ENCODE data around the gene ARHGAP28. TPM values are rescaled to one million over a fixed set of nuclear protein-coding genes. Genes with fewer than 3 reads are reported as not detected.

ARHGAP28 gene
- total RNA-seq, 1 donor from 2014 or later, result 29.7 TPM

DNA sequence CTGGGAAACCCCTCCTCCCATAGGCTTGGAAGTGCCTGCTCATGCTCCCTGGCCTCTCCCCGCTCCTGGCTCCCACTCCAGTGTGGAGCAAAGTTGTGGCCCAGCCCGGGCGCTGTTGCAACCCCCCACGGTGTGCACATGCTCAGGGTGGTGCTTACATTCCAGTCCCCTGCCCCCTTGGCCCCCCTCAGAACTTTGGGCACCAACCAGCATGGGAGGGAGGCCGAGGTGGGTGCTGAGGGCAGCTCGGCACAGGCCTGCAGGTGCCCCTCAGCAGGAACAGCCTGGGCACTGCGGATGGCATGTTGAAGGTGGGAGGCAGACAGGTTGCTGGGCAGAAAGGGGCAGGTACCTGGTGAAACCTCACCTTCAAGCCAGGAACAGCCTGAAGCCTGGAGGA lies 125.3 kb downstream of the ARHGAP28 start:
- H3K4me3 ChIP-seq (ENCODE audit: low read length in 3 of 3), result no peak overlapping the region
- no peaks in the 10 kb centered on the region for H3K9me3 ChIP-seq (ENCODE audit: control insufficient read depth in 3 of 3, low read length in 3 of 3)
- no peaks in the 10 kb centered on the region for H3K27me3 ChIP-seq (ENCODE audit: control insufficient read depth in 3 of 3, insufficient read depth in 3 of 3, low read length in 3 of 3)
- H3K36me3 ChIP-seq (ENCODE audit: control insufficient read depth in 3 of 3, insufficient read depth in 3 of 3, low read length in 3 of 3), result peaks cover 0 to 12% (median 2%) of the 10 kb centered on the region in 3 donors
- no peak overlapping the region for H3K9ac ChIP-seq (ENCODE audit: low read depth in 1 of 3, low read length in 3 of 3)
- H3K27ac ChIP-seq (ENCODE audit: low read depth, low read length), result no peak overlapping the region
- no peaks in the 10 kb centered on the region for H3K4me1 ChIP-seq (ENCODE audit: control insufficient read depth in 3 of 3, insufficient read depth in 3 of 3, low read length in 3 of 3)

DNA sequence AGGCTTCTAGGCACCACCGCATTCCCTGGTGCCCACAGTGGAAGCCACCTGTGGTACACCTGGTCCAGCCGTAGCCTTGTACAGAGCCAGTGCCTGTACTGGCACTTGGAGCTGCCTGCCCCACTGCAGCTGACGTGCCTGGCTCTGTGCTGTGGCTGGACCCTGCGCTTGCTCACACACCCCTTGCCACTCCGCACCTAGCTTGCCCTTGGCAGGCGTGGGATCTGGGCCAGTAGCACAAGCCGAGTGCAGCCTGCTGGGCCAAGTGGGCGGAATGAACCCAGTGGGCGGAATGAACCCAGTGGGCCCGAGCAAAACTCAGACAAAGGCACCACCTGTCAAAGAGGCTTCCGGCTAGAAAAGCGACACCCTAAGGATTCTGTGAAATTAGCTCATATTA lies 126.3 kb downstream of the ARHGAP28 start:
- H3K27ac ChIP-seq (ENCODE audit: low read depth, low read length), result no peak overlapping the region
- no peaks in the 10 kb centered on the region for H3K27me3 ChIP-seq (ENCODE audit: control insufficient read depth in 3 of 3, insufficient read depth in 3 of 3, low read length in 3 of 3)
- no peaks in the 10 kb centered on the region for H3K4me1 ChIP-seq (ENCODE audit: control insufficient read depth in 3 of 3, insufficient read depth in 3 of 3, low read length in 3 of 3)
- H3K9ac ChIP-seq (ENCODE audit: low read depth in 1 of 3, low read length in 3 of 3), result no peak overlapping the region
- H3K4me3 ChIP-seq (ENCODE audit: low read length in 3 of 3), result no peak overlapping the region
- peaks cover 0 to 18% (median 3%) of the 10 kb centered on the region in 3 donors for H3K36me3 ChIP-seq (ENCODE audit: control insufficient read depth in 3 of 3, insufficient read depth in 3 of 3, low read length in 3 of 3)
- H3K9me3 ChIP-seq (ENCODE audit: control insufficient read depth in 3 of 3, low read length in 3 of 3), result no peaks in the 10 kb centered on the region

DNA sequence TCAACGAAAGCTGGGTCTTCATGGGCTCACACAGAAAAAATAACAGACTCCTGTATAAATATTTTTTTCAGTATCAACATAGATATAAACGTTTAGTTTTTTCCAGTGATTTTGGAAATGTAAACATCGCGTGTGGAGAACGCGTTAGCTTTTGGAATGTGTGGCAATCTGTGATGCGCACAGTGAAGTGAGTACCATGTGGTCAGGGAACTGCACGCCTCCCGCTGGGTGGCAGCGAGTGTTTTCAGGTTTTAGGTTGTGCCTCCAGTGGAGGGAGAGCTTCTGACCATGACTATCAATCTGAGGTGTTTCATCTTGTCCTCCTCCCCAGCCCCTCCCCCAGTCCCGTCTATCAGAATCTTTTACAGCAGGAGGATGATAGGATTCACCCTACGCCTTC lies 127.8 kb downstream of the ARHGAP28 start:
- Histone ChIP-seq H3K4me3 (ENCODE audit: low read length in 3 of 3) (no peak overlapping the region), H3K4me1 (ENCODE audit: control insufficient read depth in 3 of 3, insufficient read depth in 3 of 3, low read length in 3 of 3) (no peaks in the 10 kb centered on the region), H3K36me3 (ENCODE audit: control insufficient read depth in 3 of 3, insufficient read depth in 3 of 3, low read length in 3 of 3) (peaks cover 0 to 11% (median 7%) of the 10 kb centered on the region in 3 donors), H3K27me3 (ENCODE audit: control insufficient read depth in 3 of 3, insufficient read depth in 3 of 3, low read length in 3 of 3) (no peaks in the 10 kb centered on the region), H3K27ac (ENCODE audit: low read depth, low read length) (no peak overlapping the region), H3K9ac (ENCODE audit: low read depth in 1 of 3, low read length in 3 of 3) (no peak overlapping the region), H3K9me3 (ENCODE audit: control insufficient read depth in 3 of 3, low read length in 3 of 3) (no peaks in the 10 kb centered on the region)

DNA sequence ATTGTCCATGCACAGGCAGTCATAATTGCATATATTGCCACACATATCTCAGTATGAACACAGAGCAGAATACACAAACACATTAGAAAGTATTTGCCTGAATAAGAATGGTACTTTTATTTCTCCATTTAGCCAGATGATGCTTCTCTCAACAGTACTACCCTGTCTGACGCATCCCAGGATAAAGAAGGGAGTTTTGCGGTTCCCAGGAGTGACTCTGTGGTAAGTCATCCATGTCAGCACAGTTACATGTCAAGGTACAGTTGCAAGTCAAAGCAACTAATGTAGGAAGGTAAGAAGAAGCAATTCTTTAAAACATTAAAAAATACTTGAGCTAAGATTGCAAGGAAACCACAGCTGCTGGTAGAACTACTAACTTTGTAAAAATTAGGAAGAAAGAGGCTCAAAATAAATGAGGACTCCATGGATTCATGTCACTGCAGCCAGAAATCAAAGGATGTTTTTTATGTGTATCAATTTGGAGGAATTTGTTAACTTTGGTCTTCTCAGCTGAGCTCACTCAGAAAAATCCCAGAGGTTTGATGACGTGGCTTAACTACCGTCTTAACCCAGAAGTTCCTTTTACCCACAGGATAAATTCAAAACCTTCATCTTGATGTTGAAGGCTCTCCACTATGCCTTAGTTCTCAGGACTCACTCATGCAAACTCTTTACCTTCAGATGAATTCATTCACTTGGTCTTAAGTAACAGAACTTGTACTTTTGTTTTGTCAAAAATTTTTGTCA lies 130.3 kb downstream of the ARHGAP28 start:
- H3K9me3 ChIP-seq (ENCODE audit: control insufficient read depth in 3 of 3, low read length in 3 of 3), result no peaks in the 10 kb centered on the region

DNA sequence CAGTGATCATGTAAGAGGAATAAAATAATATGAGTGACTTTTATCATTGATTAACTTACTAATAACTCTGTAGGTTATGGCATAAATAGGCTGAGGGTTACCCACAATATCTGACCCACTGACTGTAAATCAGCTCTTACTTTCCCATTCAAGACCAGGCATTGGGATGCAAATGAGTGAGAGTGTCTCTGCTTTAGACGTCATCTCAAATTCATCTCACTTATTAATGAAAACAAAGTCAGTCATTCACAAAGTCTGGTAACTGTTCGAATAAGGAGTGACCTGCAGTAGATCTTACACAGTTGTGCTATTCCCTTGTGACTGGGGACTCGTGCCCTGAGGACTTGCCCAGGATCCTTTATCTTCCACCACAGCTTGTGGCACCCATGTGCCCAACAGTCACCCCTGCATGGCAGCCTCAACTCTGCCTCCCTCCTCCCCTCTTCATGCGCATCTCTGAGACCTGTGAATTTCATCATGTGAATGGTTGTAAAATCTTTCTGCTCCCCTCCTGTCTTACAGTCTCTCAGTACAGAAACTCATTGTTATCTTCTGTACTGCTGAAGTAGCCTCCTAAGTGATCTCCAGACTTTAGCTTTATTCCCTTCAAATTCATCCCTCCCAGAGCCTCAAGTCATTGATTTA lies 131.4 kb downstream of the ARHGAP28 start:
- H3K27ac ChIP-seq (ENCODE audit: low read depth, low read length), result no peak overlapping the region
- peaks cover 0 to 11% (median 5%) of the 10 kb centered on the region in 3 donors for H3K36me3 ChIP-seq (ENCODE audit: control insufficient read depth in 3 of 3, insufficient read depth in 3 of 3, low read length in 3 of 3)
- H3K4me3 ChIP-seq (ENCODE audit: low read length in 3 of 3), result no peak overlapping the region

More for the DNA sequence above, 130.3 kb downstream of the ARHGAP28 start:
- Histone ChIP-seq H3K36me3 (ENCODE audit: control insufficient read depth in 3 of 3, insufficient read depth in 3 of 3, low read length in 3 of 3) (peaks cover 0 to 11% (median 5%) of the 10 kb centered on the region in 3 donors), H3K27ac (ENCODE audit: low read depth, low read length) (no peak overlapping the region), H3K4me1 (ENCODE audit: control insufficient read depth in 3 of 3, insufficient read depth in 3 of 3, low read length in 3 of 3) (no peaks in the 10 kb centered on the region), H3K4me3 (ENCODE audit: low read length in 3 of 3) (no peak overlapping the region), H3K27me3 (ENCODE audit: control insufficient read depth in 3 of 3, insufficient read depth in 3 of 3, low read length in 3 of 3) (no peaks in the 10 kb centered on the region), H3K9ac (ENCODE audit: low read depth in 1 of 3, low read length in 3 of 3) (no peak overlapping the region)

DNA sequence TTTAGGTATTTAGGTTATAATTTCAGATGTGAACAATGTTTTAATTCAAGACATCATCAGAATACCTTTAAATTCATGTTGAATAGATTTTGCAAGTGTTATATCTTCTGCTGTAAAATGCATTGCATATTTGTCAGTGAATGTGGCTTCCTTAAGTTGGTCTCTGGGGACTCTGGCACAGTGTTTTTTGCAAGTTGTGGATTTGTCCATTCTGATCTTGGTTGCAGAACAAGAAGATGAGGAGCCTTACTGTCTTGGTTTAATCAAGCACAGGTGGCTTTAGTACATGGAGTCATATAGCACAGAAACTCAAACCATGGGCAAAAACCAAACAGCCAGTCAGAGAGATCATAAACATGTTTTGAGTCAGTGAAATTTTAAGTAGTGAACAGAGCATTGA lies 135.7 kb downstream of the ARHGAP28 start:
- Histone ChIP-seq H3K4me3 (ENCODE audit: low read length in 3 of 3) (no peak overlapping the region), H3K27me3 (ENCODE audit: control insufficient read depth in 3 of 3, insufficient read depth in 3 of 3, low read length in 3 of 3) (no peaks in the 10 kb centered on the region), H3K27ac (ENCODE audit: low read depth, low read length) (no peak overlapping the region), H3K9ac (ENCODE audit: low read depth in 1 of 3, low read length in 3 of 3) (no peak overlapping the region), H3K36me3 (ENCODE audit: control insufficient read depth in 3 of 3, insufficient read depth in 3 of 3, low read length in 3 of 3) (peaks cover 0 to 9% (median 6%) of the 10 kb centered on the region in 3 donors), H3K4me1 (ENCODE audit: control insufficient read depth in 3 of 3, insufficient read depth in 3 of 3, low read length in 3 of 3) (no peaks in the 10 kb centered on the region), H3K9me3 (ENCODE audit: control insufficient read depth in 3 of 3, low read length in 3 of 3) (no peaks in the 10 kb centered on the region)

More for the DNA sequence above, 131.4 kb downstream of the ARHGAP28 start:
- no peaks in the 10 kb centered on the region for H3K9me3 ChIP-seq (ENCODE audit: control insufficient read depth in 3 of 3, low read length in 3 of 3)
- no peak overlapping the region for H3K9ac ChIP-seq (ENCODE audit: low read depth in 1 of 3, low read length in 3 of 3)
- no peaks in the 10 kb centered on the region for H3K4me1 ChIP-seq (ENCODE audit: control insufficient read depth in 3 of 3, insufficient read depth in 3 of 3, low read length in 3 of 3)
- H3K27me3 ChIP-seq (ENCODE audit: control insufficient read depth in 3 of 3, insufficient read depth in 3 of 3, low read length in 3 of 3), result no peaks in the 10 kb centered on the region

DNA sequence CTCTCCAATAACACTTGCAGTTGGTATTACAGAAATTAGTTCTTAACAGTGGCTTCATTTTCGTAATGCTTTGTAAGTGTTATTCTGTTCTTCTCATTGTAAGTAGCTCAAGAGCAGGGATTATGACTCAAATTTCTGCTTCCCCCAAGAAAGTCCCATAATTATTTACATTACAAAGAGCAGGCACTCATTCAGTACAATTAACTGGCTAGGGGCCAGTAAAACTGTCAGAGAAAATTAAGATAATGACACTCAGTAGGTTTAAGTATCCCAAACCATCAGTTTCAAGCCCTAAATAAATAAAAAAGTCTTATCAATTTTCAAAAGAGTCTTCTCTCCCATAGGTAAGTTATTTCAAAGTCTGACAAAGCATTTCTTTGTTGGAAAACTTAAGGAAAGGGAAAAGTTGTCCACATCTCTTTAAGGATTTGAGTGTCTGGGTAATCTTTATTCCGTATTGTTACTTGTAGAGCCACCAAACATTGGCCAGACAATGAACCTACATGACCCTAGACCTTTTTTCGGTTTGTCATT lies 137.1 kb downstream of the ARHGAP28 start:
- H3K9ac ChIP-seq (ENCODE audit: low read depth in 1 of 3, low read length in 3 of 3), result no peak overlapping the region
- no peaks in the 10 kb centered on the region for H3K27me3 ChIP-seq (ENCODE audit: control insufficient read depth in 3 of 3, insufficient read depth in 3 of 3, low read length in 3 of 3)
- H3K9me3 ChIP-seq (ENCODE audit: control insufficient read depth in 3 of 3, low read length in 3 of 3), result no peaks in the 10 kb centered on the region
- no peaks in the 10 kb centered on the region for H3K4me1 ChIP-seq (ENCODE audit: control insufficient read depth in 3 of 3, insufficient read depth in 3 of 3, low read length in 3 of 3)
- H3K36me3 ChIP-seq (ENCODE audit: control insufficient read depth in 3 of 3, insufficient read depth in 3 of 3, low read length in 3 of 3), result peaks cover 0 to 12% (median 11%) of the 10 kb centered on the region in 3 donors
- H3K4me3 ChIP-seq (ENCODE audit: low read length in 3 of 3), result no peak overlapping the region
- no peak overlapping the region for H3K27ac ChIP-seq (ENCODE audit: low read depth, low read length)

DNA sequence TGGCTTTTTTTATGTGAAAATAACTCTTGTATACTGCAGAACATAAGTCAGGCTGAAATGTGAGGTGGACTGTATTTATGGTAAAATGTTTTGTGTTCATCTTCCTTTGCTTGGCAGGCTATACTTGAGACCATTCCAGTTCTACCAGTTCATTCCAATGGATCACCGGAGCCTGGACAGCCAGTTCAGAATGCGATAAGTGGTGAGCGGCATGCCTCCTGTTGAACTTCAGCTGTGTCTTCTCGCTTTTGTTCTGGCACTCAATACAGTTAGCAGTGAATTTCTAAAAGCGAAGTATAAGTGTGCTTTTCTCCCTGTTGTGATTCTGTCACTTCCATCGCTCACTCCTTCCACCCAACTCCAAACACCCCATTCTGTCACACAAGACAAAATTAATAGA lies 138.5 kb downstream of the ARHGAP28 start:
- no peaks in the 10 kb centered on the region for H3K27me3 ChIP-seq (ENCODE audit: control insufficient read depth in 3 of 3, insufficient read depth in 3 of 3, low read length in 3 of 3)
- no peaks in the 10 kb centered on the region for H3K4me1 ChIP-seq (ENCODE audit: control insufficient read depth in 3 of 3, insufficient read depth in 3 of 3, low read length in 3 of 3)
- H3K27ac ChIP-seq (ENCODE audit: low read depth, low read length), result no peak overlapping the region
- no peak overlapping the region for H3K4me3 ChIP-seq (ENCODE audit: low read length in 3 of 3)
- no peak overlapping the region for H3K9ac ChIP-seq (ENCODE audit: low read depth in 1 of 3, low read length in 3 of 3)
- H3K9me3 ChIP-seq (ENCODE audit: control insufficient read depth in 3 of 3, low read length in 3 of 3), result no peaks in the 10 kb centered on the region
- H3K36me3 ChIP-seq (ENCODE audit: control insufficient read depth in 3 of 3, insufficient read depth in 3 of 3, low read length in 3 of 3), result peaks cover 0 to 15% (median 11%) of the 10 kb centered on the region in 3 donors

DNA sequence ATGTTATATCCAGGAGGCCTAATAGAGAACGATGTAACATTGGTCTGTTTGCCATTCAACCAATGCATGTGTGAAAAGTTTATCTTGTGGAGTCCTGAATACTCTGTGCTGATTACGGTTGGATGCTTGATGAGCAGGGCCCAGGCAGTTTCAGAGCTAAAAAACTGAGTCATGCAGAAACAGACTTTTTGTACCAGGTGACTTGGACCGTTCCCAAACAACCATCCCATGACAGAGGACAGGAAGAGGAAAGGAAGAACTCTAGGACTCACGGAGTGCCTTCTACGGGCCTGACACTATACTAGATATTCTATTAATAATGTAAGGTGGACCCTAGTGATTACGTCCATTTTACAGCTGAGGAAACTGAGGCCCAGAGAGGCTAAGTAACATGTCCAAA lies 142.1 kb downstream of the ARHGAP28 start:
- H3K36me3 ChIP-seq (ENCODE audit: control insufficient read depth in 3 of 3, insufficient read depth in 3 of 3, low read length in 3 of 3), result peaks cover 0 to 15% (median 11%) of the 10 kb centered on the region in 3 donors
- no peak overlapping the region for H3K27ac ChIP-seq (ENCODE audit: low read depth, low read length)

More for the DNA sequence above, 142.1 kb downstream of the ARHGAP28 start:
- H3K4me1 ChIP-seq (ENCODE audit: control insufficient read depth in 3 of 3, insufficient read depth in 3 of 3, low read length in 3 of 3), result no peaks in the 10 kb centered on the region
- no peaks in the 10 kb centered on the region for H3K27me3 ChIP-seq (ENCODE audit: control insufficient read depth in 3 of 3, insufficient read depth in 3 of 3, low read length in 3 of 3)
- H3K4me3 ChIP-seq (ENCODE audit: low read length in 3 of 3), result no peak overlapping the region
- no peak overlapping the region for H3K9ac ChIP-seq (ENCODE audit: low read depth in 1 of 3, low read length in 3 of 3)
- no peaks in the 10 kb centered on the region for H3K9me3 ChIP-seq (ENCODE audit: control insufficient read depth in 3 of 3, low read length in 3 of 3)

Data from skeletal muscle tissue (tissue), 4 donors.